Activated B cell treated with CpG ODN at 0.5 μM for 24 hours (primary cell): ENCODE data around the gene SNTB2. TPM values are rescaled to one million over a fixed set of nuclear protein-coding genes. Genes with fewer than 3 reads are reported as not detected.

Experiments
- ATAC-seq: fragments of 200-7000 bp; cut with Tn5 transposase; one replicate; pipeline ENCODE4 v1.10.0; 2021; ENCODE audit warnings: low read depth, mild to moderate bottlenecking, moderate library complexity
- CTCF ChIA-PET: fragments of 350-600 bp; sonication (Branson Sonifier 250); formaldehyde crosslinking; loops from one replicate; lab custom pipeline; 2021; ENCODE audit warnings: antibody characterized with exemption; lab: Charles Lee
- POLR2A ChIA-PET: fragments of 350-600 bp; sonication (Branson Sonifier 250); formaldehyde crosslinking; loops from one replicate; lab custom pipeline; 2021; ENCODE audit warnings: antibody characterized with exemption; lab: Charles Lee
- DNase-seq: peaks from one replicate; pipeline ENCODE4 v3.0.0; 2022
- H3K27ac Mint-ChIP-seq: one replicate; pipeline ENCODE4 v1.8.0; 2020; ENCODE audit warnings: mixed read lengths
- H3K27me3 Mint-ChIP-seq: one replicate; pipeline ENCODE4 v1.8.0; 2021; ENCODE audit warnings: mixed read lengths
- H3K36me3 Mint-ChIP-seq: one replicate; pipeline ENCODE4 v1.8.0; 2021; ENCODE audit warnings: low read depth, mixed read lengths
- H3K4me1 Mint-ChIP-seq: one replicate; pipeline ENCODE4 v1.8.0; 2021; ENCODE audit warnings: mixed read lengths
- H3K4me3 Mint-ChIP-seq: one replicate; pipeline ENCODE4 v1.8.0; 2020; ENCODE audit warnings: mild to moderate bottlenecking, mixed read lengths
- H3K9me3 Mint-ChIP-seq: one replicate; pipeline ENCODE4 v1.8.0; 2020; ENCODE audit warnings: mixed read lengths
- CTCF ChIP-seq: fragments of 200-600 bp; IDR thresholded peaks from one replicate; pipeline ENCODE4 v1.8.0; 2022; ENCODE audit warnings: antibody characterized with exemption, mild to moderate bottlenecking
- intact Hi-C: fragments of 100-400 bp; cut with micrococcal nuclease; formaldehyde crosslinking; loops from one replicate; pipeline ENCODE4 v1.15.1; 2024
- total RNA-seq: library from RNA; stranded (reverse); gene quantifications from 2 replicates; pipeline ENCODE4 v1.2.3, GENCODE V29; 2022

The SNTB2 gene
- total RNA-seq, 1 donor from 2014 or later = 7.7 TPM

DNA sequence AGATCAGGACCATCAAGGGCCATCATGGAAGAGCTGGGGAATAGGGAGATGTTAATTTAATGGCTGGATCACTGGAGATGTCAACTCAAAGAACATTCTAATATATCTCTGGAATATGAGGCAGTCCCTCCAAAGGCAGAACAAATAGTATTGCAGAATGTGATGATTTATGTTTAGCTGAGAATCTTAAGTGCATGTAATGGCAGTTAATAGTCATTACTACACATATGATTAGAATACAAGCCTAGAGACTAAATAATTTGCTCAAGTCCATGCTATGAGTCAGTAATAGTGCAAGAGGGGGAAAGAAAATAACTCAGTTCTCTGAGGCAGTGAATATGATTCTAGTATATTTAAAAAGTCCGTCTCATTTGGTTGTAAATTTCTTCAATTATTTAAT, 32.3 kb downstream of the SNTB2 start:
- no peak for TF ChIP-seq CTCF
- ChIA-PET CTCF (interaction anchor here (1.0 kb wide), 1 partner anchor 25 kb away, joined by 3 read pairs; no protein-coding TSS in a partner anchor), POLR2A (no interaction called here)
- H3K4me3 Mint-ChIP-seq = no peak overlapping the region
- H3K9me3 Mint-ChIP-seq = no peaks in the 10 kb centered on the region
- intact Hi-C loops = no loop called here
- no peak for ATAC-seq
- no peak overlapping the region for H3K27ac Mint-ChIP-seq
- H3K27me3 Mint-ChIP-seq = no peaks in the 10 kb centered on the region
- no peaks in the 10 kb centered on the region for H3K36me3 Mint-ChIP-seq
- DNase-seq = no peak
- H3K4me1 Mint-ChIP-seq = no peaks in the 10 kb centered on the region

- Mint-ChIP-seq H3K36me3 (no peaks in the 10 kb centered on the region), H3K27ac (no peak overlapping the region), H3K4me3 (no peak overlapping the region), H3K4me1 (no peaks in the 10 kb centered on the region), H3K9me3 (no peaks in the 10 kb centered on the region), H3K27me3 (no peaks in the 10 kb centered on the region)
- ChIA-PET POLR2A (interaction anchor here (0.7 kb wide), 1 partner anchor 859 kb away, joined by 5 read pairs; no protein-coding TSS in a partner anchor), CTCF (no interaction called here)
- TF ChIP-seq CTCF = no peak
- ATAC-seq = no peak
- DNase-seq = no peak
- intact Hi-C loops = no loop called here
Observed at GRCh38 chr16:69223882-69224281, 36.9 kb downstream of the SNTB2 start.

DNA sequence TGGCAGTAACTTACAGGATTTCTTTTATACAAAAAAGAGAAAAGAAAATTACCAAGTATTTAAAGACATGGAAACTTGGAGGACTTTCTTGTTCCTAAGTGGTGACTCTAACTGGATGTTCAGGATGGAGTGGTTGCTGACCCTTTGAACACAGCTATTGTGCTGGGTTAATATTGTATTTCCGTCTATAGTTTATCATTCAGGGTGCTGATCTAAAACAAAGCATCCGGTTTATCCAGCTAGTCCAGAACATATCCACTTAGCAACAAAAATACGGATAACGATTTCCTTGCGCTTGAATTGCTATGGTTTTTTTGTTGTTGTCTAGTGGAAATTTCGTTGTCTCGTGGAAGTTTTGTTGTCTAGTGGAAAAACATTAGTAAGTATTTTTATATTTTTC, 38.2 kb downstream of the SNTB2 start:
- Mint-ChIP-seq H3K4me1 (no peaks in the 10 kb centered on the region), H3K9me3 (no peaks in the 10 kb centered on the region), H3K36me3 (no peaks in the 10 kb centered on the region), H3K4me3 (no peak overlapping the region), H3K27ac (no peak overlapping the region), H3K27me3 (no peaks in the 10 kb centered on the region)
- no peak for ATAC-seq
- no peak for DNase-seq
- no peak for TF ChIP-seq CTCF
- intact Hi-C loops = loop anchor here (5.0 kb wide), 1 partner anchor 38 kb away; the partner anchor contains the start of gene SNTB2
- ChIA-PET CTCF (no interaction called here), POLR2A (no interaction called here)

GRCh38 chr16:69233124-69233523, 46.2 kb downstream of the SNTB2 start:
- intact Hi-C loops = no loop called here
- ChIA-PET CTCF (no interaction called here), POLR2A (interaction anchor here (0.7 kb wide), 1 partner anchor 26 kb away, joined by 3 read pairs; no protein-coding TSS in a partner anchor)
- no peaks in the 10 kb centered on the region for H3K27me3 Mint-ChIP-seq
- H3K4me3 Mint-ChIP-seq = no peak overlapping the region
- no peaks in the 10 kb centered on the region for H3K4me1 Mint-ChIP-seq
- DNase-seq (no peak), ATAC-seq (no peak)
- H3K9me3 Mint-ChIP-seq = no peaks in the 10 kb centered on the region
- TF ChIP-seq CTCF = no peak
- H3K27ac Mint-ChIP-seq = no peak overlapping the region
- H3K36me3 Mint-ChIP-seq = no peaks in the 10 kb centered on the region

DNA sequence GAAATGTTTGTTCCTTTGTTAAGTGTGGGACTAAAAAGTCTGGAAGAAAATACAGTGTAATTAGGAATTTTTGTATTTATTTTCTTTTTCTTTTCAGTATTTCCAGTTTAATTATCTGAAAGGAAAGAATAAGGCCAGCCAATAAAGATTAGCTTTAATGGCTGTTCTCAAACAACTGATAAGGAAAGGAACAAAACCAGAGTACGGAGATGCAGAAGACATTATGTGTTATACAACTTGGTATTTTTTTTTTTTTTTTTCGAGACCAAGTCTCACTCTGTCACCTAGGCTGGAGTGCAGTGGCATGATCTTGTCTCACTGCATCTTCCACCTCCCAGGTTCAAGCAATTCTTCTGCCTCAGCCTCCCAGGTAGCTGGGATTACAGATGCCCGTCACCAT, 47.5 kb downstream of the SNTB2 start:
- no peak for ATAC-seq
- intact Hi-C loops = no loop called here
- TF ChIP-seq CTCF = no peak
- Mint-ChIP-seq H3K27me3 (no peaks in the 10 kb centered on the region), H3K4me3 (no peak overlapping the region), H3K36me3 (no peaks in the 10 kb centered on the region), H3K27ac (no peak overlapping the region), H3K9me3 (no peaks in the 10 kb centered on the region), H3K4me1 (no peaks in the 10 kb centered on the region)
- ChIA-PET POLR2A (no interaction called here), CTCF (no interaction called here)
- no peak for DNase-seq
